ENCODE results near the gene S100A16. TPM values are rescaled to one million over a fixed set of nuclear protein-coding genes. Genes with fewer than 3 reads are reported as not detected.
"Not testable (repeated sequence)": the region's sequence is repeated elsewhere in the genome, so short reads cannot be mapped to it uniquely, and the experiment has no call there.

The S100A16 gene
- total RNA-seq, 2 donors from 2014 or later, result 20.1 to 42.5 TPM

DNA sequence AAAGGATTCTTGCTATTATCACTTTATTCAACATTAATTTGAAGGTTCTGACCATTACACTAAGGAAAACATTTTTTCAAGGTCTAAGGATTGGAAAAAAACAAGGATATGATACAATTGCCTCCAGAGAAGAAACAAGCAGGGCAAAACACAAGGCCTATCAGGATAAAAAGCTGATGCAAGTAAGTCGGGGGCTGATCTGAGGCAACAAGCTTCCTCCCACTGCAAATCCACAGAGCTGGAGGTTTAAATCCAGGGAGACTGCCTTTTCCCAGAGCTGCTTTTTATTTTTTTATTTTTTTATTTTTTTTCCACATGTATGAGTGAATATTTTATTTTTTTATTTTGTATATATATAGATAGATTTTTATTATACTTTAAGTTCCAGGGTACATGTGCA is 27.9 kb downstream of the S100A16 start:
- H3K27me3 ChIP-seq, result no peaks in the 10 kb centered on the region
- DNase-seq (no peak), ATAC-seq (no peak)
- no peak for TF ChIP-seq CTCF (IDR thresholded peaks at IDR 0.05)
- no peak for TF ChIP-seq POLR2A (IDR thresholded peaks at IDR 0.05)
- no peaks in the 10 kb centered on the region for H3K9me3 ChIP-seq
- 81 to 86% methylated on average over 1 of the region's 1 CpG for WGBS, 2 donors
- H3K36me3 ChIP-seq (replicated peaks in 1 of 2; ENCODE audit: insufficient read depth in 1 of 2, low read depth in 2 of 2), result no peaks in the 10 kb centered on the region
- intact Hi-C loops (cut with DNase I), result no loop called here
- H3K4me1 ChIP-seq, result no peaks in the 10 kb centered on the region
- H3K27ac ChIP-seq, result no peak overlapping the region
- no peak overlapping the region for H3K4me3 ChIP-seq

- Histone ChIP-seq H3K4me1 (no peaks in the 10 kb centered on the region), H3K9me3 (no peaks in the 10 kb centered on the region), H3K27me3 (no peaks in the 10 kb centered on the region), H3K27ac (no peak overlapping the region), H3K36me3 (replicated peaks in 1 of 2; ENCODE audit: insufficient read depth in 1 of 2, low read depth in 2 of 2) (no peaks in the 10 kb centered on the region), H3K4me3 (no peak overlapping the region)
- ATAC-seq, result no peak
- 70 to 82% methylated on average over 2 of the region's 2 CpGs for WGBS, 2 donors
- TF ChIP-seq POLR2A (IDR thresholded peaks at IDR 0.05), result no peak
- no peak for TF ChIP-seq CTCF (IDR thresholded peaks at IDR 0.05)
- intact Hi-C loops (cut with DNase I), result no loop called here
- no peak for DNase-seq
These were observed 29.0 kb downstream of the S100A16 start for GRCh38 chr1:153583976-153584375.

- intact Hi-C loops (cut with DNase I); ATAC-seq; DNase-seq: not testable (repeated sequence)
These were observed 29.4 kb downstream of the S100A16 start for GRCh38 chr1:153583514-153583913.

DNA sequence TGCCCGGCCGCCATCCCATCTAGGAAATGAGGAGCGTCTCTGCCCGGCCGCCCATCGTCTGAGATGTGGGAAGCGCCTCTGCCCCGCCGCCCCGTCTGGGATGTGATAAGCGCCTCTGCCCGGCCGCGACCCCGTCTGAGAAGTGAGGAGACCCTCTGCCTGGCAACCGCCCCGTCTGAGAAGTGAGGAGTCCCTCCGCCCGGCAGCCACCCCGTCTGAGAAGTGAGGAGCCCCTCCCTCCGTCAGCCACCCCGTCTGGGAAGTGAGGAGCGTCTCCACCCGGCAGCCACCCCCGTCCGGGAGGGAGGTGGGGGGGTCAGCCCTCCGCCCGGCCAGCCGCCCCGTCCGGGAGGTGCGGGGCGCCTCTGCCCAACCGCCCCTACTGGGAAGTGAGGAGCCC is 30.1 kb downstream of the S100A16 start:
- intact Hi-C loops (cut with DNase I); H3K4me1 ChIP-seq; H3K9me3 ChIP-seq; H3K36me3 ChIP-seq (replicated peaks in 1 of 2; ENCODE audit: insufficient read depth in 1 of 2, low read depth in 2 of 2); H3K27me3 ChIP-seq; ATAC-seq; DNase-seq; H3K27ac ChIP-seq; H3K4me3 ChIP-seq: not testable (repeated sequence)
- 87% methylated on average over 13 of the region's 34 CpGs; no CpG with 5 or more reads in 1 of the 2 donors for WGBS, 2 donors

More at GRCh38 chr1:153583514-153583913, 29.4 kb downstream of the S100A16 start:
- not testable (repeated sequence) for H3K27me3 ChIP-seq; H3K36me3 ChIP-seq (replicated peaks in 1 of 2; ENCODE audit: insufficient read depth in 1 of 2, low read depth in 2 of 2); H3K9me3 ChIP-seq; H3K4me1 ChIP-seq; H3K27ac ChIP-seq; H3K4me3 ChIP-seq
- 68 to 88% methylated on average over 2 to 3 of the region's 3 CpGs for WGBS, 2 donors

DNA sequence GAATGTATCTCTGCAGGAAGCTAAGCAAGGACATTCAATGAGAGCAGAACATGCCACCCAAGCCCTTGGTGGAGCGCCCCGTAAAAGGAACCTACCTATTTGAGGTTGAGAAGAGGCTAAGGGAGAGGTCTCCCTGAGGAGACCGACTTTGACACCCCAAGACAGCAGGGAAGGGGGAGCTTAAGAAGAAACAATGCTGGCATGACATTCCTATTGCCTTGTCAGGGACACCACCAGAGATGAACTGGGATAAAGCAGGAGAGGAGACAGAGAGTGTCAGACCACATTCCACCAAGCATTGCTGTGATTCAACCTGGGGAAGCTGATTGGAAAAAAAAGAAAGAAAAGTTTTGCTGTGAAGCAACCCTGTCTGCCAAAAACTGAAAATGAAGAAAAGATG is 34.0 kb downstream of the S100A16 start:
- Histone ChIP-seq H3K27ac (no peak overlapping the region), H3K4me1 (no peaks in the 10 kb centered on the region), H3K4me3 (no peak overlapping the region), H3K36me3 (replicated peaks in 1 of 2; ENCODE audit: insufficient read depth in 1 of 2, low read depth in 2 of 2) (no peaks in the 10 kb centered on the region), H3K27me3 (no peaks in the 10 kb centered on the region), H3K9me3 (no peaks in the 10 kb centered on the region)
- DNase-seq (no peak), ATAC-seq (no peak)
- no peak for TF ChIP-seq POLR2A (IDR thresholded peaks at IDR 0.05)
- WGBS, 2 donors, result 50 to 79% methylated on average over 1 to 3 of the region's 3 CpGs
- intact Hi-C loops (cut with DNase I), result loop anchor here (5.0 kb wide), 1 partner anchor 33 kb away; the partner anchor contains the start of gene S100A16

DNA sequence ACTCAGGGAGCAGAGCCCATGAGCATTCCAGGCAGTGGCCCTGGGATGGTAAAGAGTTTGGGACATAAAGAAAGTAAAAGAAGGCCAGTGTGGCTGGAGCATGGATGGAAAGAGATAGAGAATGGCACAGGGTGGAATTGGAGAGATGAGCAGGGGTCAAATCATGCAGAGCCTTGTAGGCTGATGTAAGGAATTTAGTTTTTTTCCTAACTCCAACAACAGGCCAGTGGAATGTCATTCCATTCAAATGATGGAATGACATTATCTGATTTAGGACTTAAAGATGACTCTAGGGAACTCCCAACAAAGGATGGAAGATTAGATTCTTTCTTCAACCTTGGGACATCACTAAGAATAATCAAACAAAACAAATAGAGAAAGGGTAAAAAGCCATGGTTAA is 34.4 kb downstream of the S100A16 start:
- H3K4me3 ChIP-seq, result no peak overlapping the region
- H3K27ac ChIP-seq, result no peak overlapping the region
- intact Hi-C loops (cut with DNase I), result loop anchor here (5.0 kb wide), 1 partner anchor 34 kb away; the partner anchor contains the start of gene S100A16
- H3K36me3 ChIP-seq (replicated peaks in 1 of 2; ENCODE audit: insufficient read depth in 1 of 2, low read depth in 2 of 2), result no peaks in the 10 kb centered on the region
- H3K4me1 ChIP-seq, result no peaks in the 10 kb centered on the region
- ATAC-seq (no peak), DNase-seq (no peak)
- H3K9me3 ChIP-seq, result no peaks in the 10 kb centered on the region
- H3K27me3 ChIP-seq, result no peaks in the 10 kb centered on the region
- TF ChIP-seq POLR2A (IDR thresholded peaks at IDR 0.05), result no peak
- TF ChIP-seq CTCF (IDR thresholded peaks at IDR 0.05), result no peak

All from body of pancreas (tissue), 4 donors.